ENCODE data around the gene PLXDC2. TPM values are rescaled to one million over a fixed set of nuclear protein-coding genes. Genes with fewer than 3 reads are reported as not detected.

Gene PLXDC2
- total RNA-seq, 6 donors from 2014 or later = 39.0 to 129 (median 68.0) TPM

DNA sequence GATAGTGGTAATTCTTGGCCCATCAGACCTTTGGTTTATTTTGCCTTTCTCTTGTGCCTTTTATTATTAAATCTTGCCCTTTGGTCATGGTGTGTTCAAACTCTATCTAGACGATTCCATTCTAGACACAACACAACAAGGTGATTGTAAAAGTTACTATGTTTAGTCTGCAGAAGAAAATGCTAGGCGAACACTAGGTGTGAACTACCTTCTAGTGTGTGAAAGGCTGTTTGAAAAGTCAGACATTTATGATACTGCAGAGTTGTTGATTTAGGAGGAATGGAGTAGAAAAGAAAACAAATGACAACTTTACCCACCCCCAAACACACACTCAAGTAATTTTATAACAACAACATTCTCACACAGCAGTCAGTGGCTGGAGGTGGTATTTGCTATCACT is 103.4 kb downstream of the PLXDC2 start:
- no peak for TF ChIP-seq POLR2A (IDR thresholded peaks at IDR 0.05)
- TF ChIP-seq, protein P1, sequence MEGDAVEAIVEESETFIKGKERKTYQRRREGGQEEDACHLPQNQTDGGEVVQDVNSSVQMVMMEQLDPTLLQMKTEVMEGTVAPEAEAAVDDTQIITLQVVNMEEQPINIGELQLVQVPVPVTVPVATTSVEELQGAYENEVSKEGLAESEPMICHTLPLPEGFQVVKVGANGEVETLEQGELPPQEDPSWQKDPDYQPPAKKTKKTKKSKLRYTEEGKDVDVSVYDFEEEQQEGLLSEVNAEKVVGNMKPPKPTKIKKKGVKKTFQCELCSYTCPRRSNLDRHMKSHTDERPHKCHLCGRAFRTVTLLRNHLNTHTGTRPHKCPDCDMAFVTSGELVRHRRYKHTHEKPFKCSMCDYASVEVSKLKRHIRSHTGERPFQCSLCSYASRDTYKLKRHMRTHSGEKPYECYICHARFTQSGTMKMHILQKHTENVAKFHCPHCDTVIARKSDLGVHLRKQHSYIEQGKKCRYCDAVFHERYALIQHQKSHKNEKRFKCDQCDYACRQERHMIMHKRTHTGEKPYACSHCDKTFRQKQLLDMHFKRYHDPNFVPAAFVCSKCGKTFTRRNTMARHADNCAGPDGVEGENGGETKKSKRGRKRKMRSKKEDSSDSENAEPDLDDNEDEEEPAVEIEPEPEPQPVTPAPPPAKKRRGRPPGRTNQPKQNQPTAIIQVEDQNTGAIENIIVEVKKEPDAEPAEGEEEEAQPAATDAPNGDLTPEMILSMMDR (IDR thresholded peaks at IDR 0.05) = no peak
- no peak for TF ChIP-seq POLR2AphosphoS5 (IDR thresholded peaks at IDR 0.05)
- no peak for TF ChIP-seq EP300 (IDR thresholded peaks at IDR 0.05)
- Histone ChIP-seq H3K4me3 (no peak overlapping the region), H3K9me3 (no peaks in the 10 kb centered on the region), H3K27me3 (no peaks in the 10 kb centered on the region), H3K36me3 (no peaks in the 10 kb centered on the region), H3K4me1 (peaks cover 8 to 16% (median 10%) of the 10 kb centered on the region in 4 donors), H3K27ac (no peak overlapping the region)
- DNase-seq (no peak), ATAC-seq (ENCODE audit: low FRiP score in 2 of 2) (no peak)
- 73 to 80% methylated on average over 2 of the region's 2 CpGs for WGBS, 2 donors

DNA sequence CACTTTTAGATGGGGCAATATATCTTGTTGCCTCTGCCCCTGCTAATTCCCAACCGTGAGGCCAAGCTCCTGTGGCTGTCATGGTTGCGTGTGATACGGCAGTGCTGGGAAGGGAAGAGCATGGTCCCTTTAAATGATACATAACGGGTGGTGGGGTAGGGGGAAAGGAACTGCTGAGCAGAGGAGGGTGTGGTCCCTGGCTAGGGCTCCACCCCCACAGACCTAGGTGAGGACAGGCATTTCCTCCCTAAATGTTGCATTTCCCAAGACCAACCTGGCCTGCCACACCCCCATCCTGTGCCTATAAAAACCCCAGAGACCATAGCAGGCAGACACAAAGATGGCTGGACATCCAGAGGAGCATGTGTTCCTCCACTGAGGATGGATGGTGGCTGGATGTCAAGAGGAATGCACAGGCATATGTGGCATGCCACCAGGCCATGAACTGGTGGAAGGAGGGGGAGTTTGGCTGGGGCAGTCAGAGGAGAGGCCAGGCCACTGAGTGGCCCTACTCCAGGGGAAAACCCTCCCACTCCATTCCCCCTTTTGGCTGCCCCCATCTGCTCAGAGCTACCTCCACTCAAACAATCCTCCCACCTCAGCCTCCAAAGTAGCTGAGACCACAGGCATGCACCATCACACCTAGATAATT is 104.0 kb downstream of the PLXDC2 start:
- no peaks in the 10 kb centered on the region for H3K9me3 ChIP-seq
- no peak for ATAC-seq (ENCODE audit: low FRiP score in 2 of 2)
- H3K4me3 ChIP-seq = no peak overlapping the region
- 91 to 94% methylated on average over 4 of the region's 4 CpGs for WGBS, 2 donors
- no peak overlapping the region for H3K27ac ChIP-seq
- H3K36me3 ChIP-seq = no peaks in the 10 kb centered on the region
- H3K27me3 ChIP-seq = no peaks in the 10 kb centered on the region
- peaks cover 8 to 16% (median 10%) of the 10 kb centered on the region in 4 donors for H3K4me1 ChIP-seq
- DNase-seq = no peak
- TF ChIP-seq POLR2AphosphoS5 (IDR thresholded peaks at IDR 0.05) = no peak
- TF ChIP-seq POLR2A (IDR thresholded peaks at IDR 0.05) = no peak
- TF ChIP-seq, protein P1 (IDR thresholded peaks at IDR 0.05) = no peak
- no peak for TF ChIP-seq EP300 (IDR thresholded peaks at IDR 0.05)

DNA sequence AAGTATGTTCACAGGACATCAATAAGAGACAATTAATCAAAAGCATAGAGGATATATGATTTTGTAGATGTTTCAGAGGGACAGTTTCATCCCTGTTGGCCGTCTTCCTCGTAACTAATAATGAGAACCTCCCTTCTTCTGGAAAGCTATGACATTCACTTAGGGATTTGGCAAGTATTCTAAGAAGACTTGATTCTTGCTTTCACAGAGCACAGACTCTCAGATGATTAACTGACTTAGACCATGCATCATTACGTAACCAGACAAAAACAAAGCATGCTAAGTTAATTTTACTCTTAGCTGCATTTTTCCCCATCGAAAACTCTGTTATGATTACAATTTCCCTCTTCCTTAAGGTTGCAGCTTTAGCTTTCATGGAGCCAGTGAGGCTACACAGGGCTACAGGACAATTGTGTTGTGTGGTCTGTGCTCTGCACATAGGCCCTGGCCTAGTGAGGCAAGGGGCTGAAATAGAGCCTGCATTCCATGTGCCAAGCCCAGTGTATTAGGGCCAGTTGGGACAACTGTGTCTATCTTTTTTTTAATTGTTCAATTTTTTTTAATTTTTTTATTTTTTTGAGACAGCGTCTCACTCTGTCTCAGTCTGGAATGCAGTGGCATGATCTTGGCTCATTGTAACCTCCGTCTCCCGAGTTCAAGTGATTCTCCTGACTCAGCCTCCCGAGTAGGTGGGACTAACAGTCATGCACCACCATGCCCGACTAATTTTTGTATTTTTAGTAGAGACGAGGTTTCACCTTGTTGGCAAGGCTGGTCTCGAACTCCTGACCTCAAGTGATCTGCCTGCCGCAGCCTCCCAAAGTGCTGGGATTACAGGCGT is 105.3 kb downstream of the PLXDC2 start:
- Histone ChIP-seq H3K27ac (peak overlapping the region; percentile 31 to 59 (median 44)), H3K4me1 (peaks cover 8 to 16% (median 10%) of the 10 kb centered on the region in 4 donors), H3K4me3 (no peak overlapping the region), H3K9me3 (no peaks in the 10 kb centered on the region), H3K36me3 (no peaks in the 10 kb centered on the region), H3K27me3 (no peaks in the 10 kb centered on the region)
- TF ChIP-seq POLR2AphosphoS5 (IDR thresholded peaks at IDR 0.05) (no peak), POLR2A (IDR thresholded peaks at IDR 0.05) (no peak), EP300 (IDR thresholded peaks at IDR 0.05) (no peak)
- TF ChIP-seq, protein P1 (IDR thresholded peaks at IDR 0.05) = no peak
- peak in 1 of 2 donors; percentile 82 for ATAC-seq (ENCODE audit: low FRiP score in 2 of 2)
- DNase-seq = no peak
- 79 to 86% methylated on average over 13 of the region's 13 CpGs for WGBS, 2 donors

DNA sequence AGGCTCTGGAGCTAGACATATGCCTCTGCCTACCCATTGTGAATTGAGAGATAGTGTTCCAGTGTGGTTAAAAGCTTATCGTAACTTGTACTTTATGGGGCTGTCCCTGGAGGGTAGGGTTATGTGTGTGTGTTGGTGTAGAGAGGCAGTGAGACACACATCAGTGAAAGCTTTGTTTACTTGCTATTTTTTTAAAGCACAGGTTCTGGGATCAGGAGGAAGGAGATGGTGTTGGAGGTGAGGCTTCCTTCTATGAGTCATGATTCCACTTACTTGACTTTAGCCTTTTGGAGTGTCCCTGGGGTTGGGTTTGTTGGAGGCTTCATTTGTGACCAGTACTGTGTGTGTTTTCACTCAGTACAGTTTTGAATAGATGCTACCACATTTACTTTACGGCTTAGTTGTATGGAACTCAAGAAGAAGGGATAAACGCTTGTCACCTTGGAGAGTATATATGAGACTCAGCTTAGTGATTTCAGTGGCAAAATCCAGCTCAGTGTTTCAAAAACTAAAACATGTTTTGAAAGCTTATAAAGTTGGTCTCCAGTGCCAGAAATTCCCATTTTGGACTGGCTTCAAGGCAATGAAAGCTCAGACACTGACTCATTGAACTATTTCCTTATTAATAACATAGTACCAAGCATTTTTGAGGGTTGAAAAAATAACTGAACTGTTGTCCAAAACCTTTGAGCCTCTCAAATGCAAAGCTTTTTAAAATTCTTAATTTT is 106.2 kb downstream of the PLXDC2 start:
- no peaks in the 10 kb centered on the region for H3K36me3 ChIP-seq
- peak overlapping the region; percentile 31 to 59 (median 44) for H3K27ac ChIP-seq
- no peak for TF ChIP-seq POLR2AphosphoS5 (IDR thresholded peaks at IDR 0.05)
- TF ChIP-seq, protein P1 (IDR thresholded peaks at IDR 0.05) = no peak
- TF ChIP-seq POLR2A (IDR thresholded peaks at IDR 0.05) = no peak
- no peak for TF ChIP-seq EP300 (IDR thresholded peaks at IDR 0.05)
- no peaks in the 10 kb centered on the region for H3K27me3 ChIP-seq
- no peak overlapping the region for H3K4me3 ChIP-seq
- WGBS, 2 donors = 70 to 92% methylated on average over 3 of the region's 3 CpGs
- H3K9me3 ChIP-seq = no peaks in the 10 kb centered on the region
- ATAC-seq (ENCODE audit: low FRiP score in 2 of 2) (peak in 1 of 2 donors; percentile 78), DNase-seq (no peak)
- H3K4me1 ChIP-seq = peaks cover 8 to 16% (median 10%) of the 10 kb centered on the region in 4 donors
